ENCODE results near the gene PRKN.

PRKN gene

GRCh38 chr6:161673026-161673425, 1054.5 kb downstream of the PRKN start:
- DNase-seq = no peak

- DNase-seq = no peak
Measured at GRCh38 chr6:161671117-161671516, 1056.4 kb downstream of the PRKN start.

- DNase-seq = no peak
Measured at GRCh38 chr6:161668665-161669064, 1058.9 kb downstream of the PRKN start.

DNA sequence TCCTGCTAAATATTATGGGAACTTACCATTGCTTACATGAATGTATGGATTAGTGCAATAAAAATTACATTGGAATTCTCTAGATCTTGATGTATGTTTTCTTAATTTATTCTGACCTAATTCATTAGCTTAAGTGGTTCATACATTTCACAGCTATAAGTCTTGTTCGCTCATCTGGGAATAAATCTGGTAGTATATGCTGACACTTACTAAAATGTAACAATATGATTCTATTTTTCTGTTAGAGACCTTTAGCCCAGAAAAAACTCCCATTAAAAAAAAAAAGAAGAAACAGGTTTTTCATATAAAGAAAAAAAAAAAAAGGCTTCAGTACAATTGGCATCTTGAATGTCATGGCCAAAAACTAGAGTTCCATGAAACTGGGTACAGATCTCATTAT, 1059.6 kb downstream of the PRKN start:
- DNase-seq = no peak

DNA sequence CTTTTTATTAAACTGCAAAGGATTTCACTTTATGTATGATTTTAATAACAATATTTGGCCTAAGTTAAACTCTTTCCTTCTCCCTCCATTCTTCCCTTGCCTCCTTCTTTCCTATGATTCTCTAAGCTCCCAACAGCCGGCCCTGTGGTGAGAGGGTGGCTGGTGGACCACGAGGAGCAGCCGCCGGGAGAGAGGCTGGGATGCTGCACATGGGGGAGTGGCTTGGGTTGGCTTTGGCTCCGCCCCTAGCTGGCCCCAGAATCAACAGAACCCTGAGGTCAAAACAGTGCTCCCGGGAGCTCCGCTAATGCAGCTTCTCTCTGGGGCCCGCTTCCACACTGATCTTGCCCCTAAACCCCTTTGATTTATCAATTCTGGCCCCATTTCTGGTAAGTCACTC, 1063.9 kb downstream of the PRKN start:
- DNase-seq = no peak

DNA sequence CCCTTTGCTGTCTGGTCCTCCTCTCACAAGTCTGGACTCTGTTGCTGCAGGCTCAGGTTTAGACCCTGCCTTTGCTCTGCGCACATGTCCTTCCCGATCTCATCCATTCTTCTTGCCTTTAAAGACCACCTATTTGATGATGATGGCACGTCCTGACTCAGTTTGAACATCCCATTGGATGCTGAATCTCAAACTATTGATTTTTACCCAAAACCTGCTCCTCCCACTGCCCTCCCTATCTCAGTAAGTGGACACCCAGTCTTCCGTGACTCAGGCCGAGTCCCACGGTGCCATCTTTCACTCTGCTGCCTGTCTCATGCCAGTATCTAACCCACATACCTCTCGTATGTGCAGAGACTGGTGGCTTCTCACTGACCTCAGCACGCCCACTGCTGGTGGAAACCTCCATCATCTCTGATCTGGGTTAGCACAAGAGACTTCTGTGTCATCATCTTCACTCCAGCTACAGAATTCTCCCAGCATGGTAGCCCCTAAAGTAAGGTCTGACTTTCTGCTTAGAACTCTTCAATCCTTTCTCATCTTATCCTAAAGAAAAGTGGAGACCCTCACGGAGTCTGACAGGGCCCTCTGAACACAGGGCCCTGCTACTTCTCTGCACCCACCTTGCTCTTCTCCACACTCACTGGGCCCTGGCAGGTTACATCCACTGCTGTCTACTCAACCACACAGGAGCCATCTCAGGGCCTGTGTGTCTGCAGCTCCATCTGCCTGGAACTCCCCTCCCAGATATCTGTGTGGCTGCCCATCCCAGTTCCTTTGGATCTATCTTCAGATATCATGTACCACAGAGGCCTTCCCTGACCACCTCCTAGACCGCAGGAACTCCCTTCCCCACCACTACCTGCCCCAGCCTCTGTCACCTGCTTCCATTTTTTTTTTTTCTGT, 1066.6 kb downstream of the PRKN start:
- DNase-seq = no peak

DNA sequence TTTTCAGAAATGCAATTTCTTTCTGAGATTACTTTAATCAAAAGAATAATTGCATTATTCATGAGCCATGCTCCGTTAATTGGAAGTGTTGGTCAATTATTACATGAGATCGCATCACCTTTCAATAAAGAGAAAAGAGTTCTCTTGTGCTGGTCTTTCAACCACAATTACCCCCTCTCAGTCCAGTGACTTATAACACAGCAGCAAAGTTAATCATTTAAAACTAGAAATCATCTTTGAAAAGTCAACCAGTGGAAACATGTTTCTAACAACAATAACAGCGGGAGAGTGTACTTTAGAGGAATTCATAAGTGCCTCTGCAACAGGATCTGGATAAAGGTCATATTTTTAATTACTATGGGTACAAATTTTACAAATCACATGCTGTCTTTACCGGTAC, 1069.4 kb downstream of the PRKN start:
- no peak for DNase-seq

DNA sequence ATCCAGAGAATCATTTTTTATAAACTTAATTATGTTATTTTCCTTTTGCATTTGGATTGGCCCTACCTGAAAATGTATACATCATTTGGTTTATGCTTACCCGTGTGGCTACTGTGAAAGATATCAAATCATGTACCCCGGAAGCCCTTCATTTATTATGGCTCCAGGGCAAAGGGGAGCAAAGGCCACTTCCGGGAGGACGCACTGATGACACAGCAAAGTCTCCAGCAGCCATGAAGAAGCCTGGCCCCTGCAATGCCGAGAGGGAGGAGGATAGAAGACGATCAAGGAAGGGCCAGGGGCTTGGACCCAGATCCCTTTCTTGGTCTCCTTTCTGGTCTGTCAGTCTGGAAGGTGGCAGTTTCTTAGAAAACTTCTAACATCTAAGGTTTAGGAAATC, 1073.4 kb downstream of the PRKN start:
- no peak for DNase-seq

DNA sequence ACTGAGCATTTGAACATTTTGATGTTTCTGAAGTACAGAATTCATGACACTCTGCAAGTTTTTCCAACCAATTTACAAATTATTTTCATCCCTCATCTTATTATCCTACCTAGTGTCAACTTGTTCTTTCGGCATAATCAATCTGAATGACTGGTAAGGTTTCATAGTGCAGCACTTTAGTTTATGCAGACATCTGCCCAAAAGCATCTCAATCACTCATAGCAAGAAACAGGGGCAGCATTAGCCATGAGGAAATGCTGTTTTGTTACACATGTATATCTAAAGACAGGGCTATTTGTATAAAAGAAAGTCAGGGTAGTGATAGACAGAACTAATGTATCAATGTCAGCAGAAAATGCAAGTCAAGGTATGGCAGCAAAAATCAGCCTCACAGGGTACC, 1075.6 kb downstream of the PRKN start:
- DNase-seq = no peak

DNA sequence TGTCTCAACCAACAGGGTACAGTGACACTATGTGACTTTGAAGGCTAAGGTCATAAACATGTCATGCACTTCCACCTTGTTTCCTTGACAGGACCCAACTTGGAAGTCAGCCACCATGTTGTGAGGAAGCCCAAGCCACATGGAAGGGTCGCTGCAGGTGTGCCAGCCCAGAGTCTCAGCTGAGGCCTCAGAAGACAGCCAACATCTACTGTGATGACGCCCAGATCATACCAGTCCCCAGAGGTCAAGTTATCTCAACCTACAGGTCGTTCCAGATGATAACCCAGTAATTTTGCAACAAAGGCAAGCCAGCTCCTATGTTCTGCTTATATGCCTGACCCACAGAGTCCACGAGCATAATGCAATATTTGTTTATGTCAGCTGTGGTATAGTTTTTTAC, 1077.7 kb downstream of the PRKN start:
- no peak for DNase-seq

DNA sequence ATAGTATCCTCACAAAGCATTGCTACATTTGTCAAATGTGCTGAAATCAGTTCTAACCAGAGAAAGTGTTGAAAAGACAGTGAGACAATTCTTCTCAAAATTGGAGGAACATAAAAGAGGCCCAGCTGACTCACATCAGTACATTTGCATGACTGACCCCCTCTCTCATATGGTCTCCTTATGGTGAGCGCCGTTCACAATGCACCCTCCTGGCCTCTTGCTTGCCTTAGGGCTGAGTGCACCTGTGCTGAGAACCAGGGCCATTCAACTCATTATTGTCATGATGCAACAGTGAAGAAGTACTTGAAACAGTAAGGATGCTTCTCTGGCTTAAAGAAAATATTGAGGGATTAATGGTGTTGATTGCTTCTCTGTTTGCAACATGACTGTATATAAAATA, 1078.5 kb downstream of the PRKN start:
- no peak for DNase-seq

- no peak for DNase-seq
Measured at GRCh38 chr6:161647234-161647633, 1080.3 kb downstream of the PRKN start.

DNA sequence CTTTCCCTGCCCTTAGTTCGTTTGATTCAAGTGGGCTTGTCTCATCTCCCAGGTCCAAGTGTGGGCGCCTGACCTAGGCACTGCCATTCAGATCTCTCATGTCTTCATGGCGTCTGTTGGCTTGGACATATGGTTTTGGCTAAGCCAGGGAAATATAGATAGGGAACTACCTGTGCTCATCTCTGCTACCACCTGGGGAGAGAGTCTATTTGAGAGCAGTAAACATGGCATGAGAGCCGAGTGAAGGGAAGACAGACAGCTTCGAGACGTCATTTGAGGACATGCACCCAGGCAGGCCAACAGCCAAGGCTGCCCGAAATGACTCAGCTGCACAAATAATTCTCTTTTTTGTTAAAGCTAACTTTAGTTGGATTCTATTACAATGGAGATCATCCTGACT, 1083.0 kb downstream of the PRKN start:
- DNase-seq = no peak

DNA sequence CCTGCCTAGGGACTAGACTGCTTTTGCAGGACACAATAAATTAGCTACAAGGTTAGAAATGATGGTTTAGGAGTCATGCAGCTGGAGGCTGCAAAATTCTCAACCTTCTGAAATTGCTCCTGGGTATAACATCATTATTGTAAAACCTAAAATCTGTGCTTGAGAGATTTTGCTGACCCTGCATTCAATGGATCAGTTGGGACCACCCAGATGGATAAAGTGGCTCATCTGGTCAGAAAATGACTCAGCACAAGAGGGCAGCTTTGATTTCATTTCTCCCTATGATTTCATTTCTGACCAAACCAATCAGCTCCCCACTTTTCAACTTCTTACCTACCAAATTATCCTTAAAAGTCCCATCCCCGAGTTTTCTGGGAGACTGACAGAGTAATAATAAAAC, 1086.4 kb downstream of the PRKN start:
- DNase-seq = no peak

DNA sequence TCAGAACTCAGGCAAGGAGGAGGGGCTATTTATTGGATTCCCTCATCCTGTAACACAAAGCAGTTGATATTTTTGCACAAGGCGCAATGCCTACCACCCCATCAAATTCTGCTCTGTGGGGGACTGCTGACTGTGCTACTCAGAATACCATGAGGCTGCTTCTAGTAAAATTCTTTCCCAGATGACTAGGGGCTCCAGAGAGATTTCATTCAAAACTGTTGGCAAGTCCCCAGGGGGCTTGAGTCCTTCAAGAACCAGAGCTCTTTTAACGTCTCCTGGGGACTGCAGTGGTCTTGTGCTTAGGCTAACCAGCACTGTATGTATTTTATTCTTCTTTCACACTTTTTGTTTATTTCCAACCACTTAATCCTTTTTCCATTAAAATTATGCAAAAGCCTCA, 1087.8 kb downstream of the PRKN start:
- DNase-seq = no peak

GRCh38 chr6:161637658-161638057, 1089.9 kb downstream of the PRKN start:
- no peak for DNase-seq

GRCh38 chr6:161636882-161637430, 1090.6 kb downstream of the PRKN start:
- DNase-seq = no peak

GRCh38 chr6:161635975-161636374, 1091.6 kb downstream of the PRKN start:
- no peak for DNase-seq

- no peak for DNase-seq
Measured at GRCh38 chr6:161634916-161635315, 1092.7 kb downstream of the PRKN start.

- no peak for DNase-seq
Measured at GRCh38 chr6:161631676-161632194, 1095.8 kb downstream of the PRKN start.

- DNase-seq = no peak
Measured at GRCh38 chr6:161630674-161631073, 1096.9 kb downstream of the PRKN start.

DNA sequence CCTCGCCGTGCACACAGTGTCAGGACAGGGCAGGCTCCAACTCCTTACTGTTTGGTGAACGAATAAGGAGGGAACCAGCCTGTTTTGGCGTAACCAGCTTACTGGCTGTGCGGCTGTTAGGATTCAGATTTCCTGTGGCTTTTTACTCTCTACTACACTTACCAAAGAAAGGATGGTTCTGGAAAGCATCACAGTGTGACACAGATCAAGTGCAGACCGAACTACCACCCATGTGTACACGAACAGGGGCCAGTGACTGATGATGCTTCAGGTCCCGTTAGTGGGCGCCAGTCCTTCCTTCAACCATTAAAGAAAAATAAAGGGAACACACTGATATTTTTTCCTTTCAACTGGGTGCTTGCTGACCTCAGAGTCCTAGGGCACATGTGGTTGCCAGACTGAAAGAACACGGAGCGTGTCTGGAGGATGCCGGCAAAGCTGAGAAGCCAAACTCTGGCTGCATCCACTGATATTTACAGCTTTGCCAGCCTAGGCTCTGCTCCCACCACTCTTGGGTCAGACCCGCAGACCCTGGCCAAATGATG, 1101.4 kb downstream of the PRKN start:
- no peak for DNase-seq

GRCh38 chr6:161624111-161624510, 1103.5 kb downstream of the PRKN start:
- DNase-seq = no peak

DNA sequence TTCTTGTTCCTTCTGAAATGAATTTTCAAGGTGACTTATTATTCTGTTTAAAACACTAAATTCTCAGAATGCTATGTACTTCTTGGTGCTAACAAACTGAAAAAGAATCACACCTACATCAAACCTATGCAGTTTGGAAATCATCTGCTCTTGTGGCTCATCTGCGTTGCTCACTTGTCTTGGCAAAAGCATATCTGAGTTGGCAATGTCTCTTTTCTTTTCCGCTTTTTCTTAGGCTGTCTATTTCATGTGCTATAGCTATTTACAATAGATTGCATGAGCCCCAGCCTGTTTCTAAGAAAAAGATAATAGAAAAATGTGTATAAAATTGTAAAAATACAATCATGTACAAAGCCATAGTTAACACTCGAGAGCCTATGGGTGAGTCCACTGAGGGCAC, 1104.8 kb downstream of the PRKN start:
- DNase-seq = no peak

Measured in NCI-H1694 (cell line).